Measurements from ENCODE around the gene PMP22.

Gene PMP22

DNA sequence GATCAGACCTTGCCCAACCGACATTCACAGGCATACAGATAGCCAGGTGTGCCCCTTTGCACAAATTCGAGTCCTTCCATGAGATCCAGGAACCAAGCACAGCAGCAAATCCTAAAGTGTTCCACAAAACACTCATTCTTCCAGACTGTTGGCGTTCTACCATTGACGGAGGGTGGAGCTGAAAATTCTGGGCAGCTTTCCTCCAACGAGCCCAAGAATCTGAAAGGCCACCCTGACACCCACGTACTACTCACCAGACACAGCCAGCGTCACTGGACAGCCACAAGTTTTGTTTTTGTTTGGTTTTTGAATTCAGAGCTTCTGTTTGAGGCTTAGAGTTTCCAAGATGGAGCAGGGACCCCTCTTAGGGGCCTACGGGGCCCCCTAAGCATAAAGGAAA, 83.8 kb downstream of the PMP22 start:
- H3K27me3 Mint-ChIP-seq, result peaks cover 12 to 36% of the 10 kb centered on the region in 2 donors
- no peak for ATAC-seq (replicated peaks)
- no peaks in the 10 kb centered on the region for H3K4me1 Mint-ChIP-seq
- H3K36me3 Mint-ChIP-seq, result no peaks in the 10 kb centered on the region
- H3K4me3 Mint-ChIP-seq, result no peak overlapping the region
- no peak for DNase-seq
- no peaks in the 10 kb centered on the region for H3K9me3 Mint-ChIP-seq
- no peak overlapping the region for H3K27ac Mint-ChIP-seq

DNA sequence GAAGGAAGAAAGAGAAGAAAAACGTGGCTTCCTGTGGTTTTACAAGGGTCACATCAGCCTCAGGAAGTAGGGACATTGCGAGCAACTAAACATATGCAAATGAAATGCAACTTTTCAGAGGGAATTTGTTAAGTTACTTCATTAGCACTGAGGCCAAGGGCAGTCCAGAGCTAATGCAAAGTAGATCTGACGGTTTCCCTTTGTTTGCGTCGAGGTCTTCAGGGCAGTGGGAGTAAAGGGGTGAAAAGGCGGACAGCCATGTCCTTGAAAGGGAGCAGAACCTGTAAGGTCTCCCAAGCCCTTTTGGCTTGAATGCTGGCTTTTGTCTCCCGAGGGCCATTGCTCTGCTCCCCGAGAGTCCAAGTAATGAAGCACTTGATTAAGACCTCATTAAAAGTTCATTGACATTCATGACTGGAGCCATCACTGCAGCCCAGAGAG, 85.0 kb downstream of the PMP22 start:
- Mint-ChIP-seq H3K4me3 (no peak overlapping the region), H3K9me3 (no peaks in the 10 kb centered on the region), H3K27ac (no peak overlapping the region), H3K36me3 (no peaks in the 10 kb centered on the region), H3K4me1 (no peaks in the 10 kb centered on the region), H3K27me3 (peaks cover 12 to 35% of the 10 kb centered on the region in 2 donors)
- ATAC-seq (replicated peaks) (no peak), DNase-seq (no peak)

All from stimulated activated naive B cell treated with anti-CD40 and anti-IgM and Interleukin-4, amounts not matched to agents 10 μg/mL and 1 μg/mL and 100 μg/mL, for 72 hours (primary cell).